Measurements from ENCODE around the gene COIL.

The COIL gene

DNA sequence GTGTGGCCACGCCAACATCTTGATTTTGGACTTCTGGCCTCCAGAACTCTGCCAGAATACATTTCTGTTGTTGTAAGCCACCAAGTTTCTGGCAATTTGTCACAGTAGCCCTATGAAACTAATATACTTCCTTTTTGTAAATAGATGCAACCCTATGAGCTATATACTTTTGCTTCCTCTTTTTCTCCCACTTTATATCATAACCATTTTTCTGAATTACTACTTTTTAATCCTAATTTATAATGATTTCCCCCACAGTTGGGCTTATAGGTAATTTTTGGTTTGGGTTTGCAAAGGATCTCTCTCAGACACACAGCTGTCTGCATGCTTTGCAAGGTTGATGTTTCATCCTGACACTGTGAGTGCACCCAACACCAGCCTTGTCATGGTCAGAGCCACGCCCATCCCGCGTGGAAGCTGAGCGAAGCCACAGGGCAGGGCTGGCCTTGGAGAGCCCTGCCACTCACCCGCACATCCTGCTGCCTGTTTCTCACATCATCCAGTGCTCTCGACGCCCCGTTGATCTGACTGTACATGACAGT lies 52.8 kb downstream of the COIL start:
- DNase-seq (ENCODE audit: low read depth in 2 of 2) = no peak

DNA sequence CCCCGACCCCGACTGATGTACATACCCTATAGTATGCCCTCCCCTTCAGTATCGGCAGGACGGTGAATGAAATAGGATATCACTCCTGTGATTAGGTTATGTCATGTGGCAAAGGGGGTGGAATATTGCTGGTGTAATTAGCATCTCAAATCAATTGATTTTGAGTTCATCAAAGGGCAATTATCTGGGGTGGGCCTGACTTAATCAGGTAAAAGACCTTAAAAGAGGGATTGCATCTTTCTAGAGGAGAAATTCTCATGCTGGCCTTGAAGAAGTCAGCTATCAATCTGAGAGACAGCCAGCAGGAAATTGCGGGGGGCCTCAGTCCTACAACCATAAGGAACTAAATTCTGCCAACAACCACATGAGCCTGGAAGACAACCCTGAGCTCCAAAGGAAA lies 57.3 kb downstream of the COIL start:
- DNase-seq (ENCODE audit: low read depth in 2 of 2) = no peak

DNA sequence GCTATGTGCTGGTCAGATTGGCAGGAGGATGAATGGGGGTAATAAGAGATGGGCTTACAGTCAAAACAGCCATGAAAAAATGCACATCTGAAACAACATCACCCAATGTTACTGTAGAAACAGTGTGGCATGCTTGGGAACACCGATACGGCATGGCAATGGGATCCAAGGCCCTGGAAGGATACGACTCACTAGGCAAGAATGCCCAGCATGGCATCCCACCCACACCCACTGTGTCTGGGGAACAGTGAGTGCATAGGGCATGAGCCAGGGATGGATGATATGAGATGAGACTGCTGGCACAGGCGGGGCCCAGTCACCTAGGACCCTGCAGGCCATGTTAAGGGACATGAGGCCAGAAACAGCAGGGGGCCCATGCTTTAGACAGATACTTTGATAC lies 58.5 kb downstream of the COIL start:
- no peak for DNase-seq (ENCODE audit: low read depth in 2 of 2)

DNA sequence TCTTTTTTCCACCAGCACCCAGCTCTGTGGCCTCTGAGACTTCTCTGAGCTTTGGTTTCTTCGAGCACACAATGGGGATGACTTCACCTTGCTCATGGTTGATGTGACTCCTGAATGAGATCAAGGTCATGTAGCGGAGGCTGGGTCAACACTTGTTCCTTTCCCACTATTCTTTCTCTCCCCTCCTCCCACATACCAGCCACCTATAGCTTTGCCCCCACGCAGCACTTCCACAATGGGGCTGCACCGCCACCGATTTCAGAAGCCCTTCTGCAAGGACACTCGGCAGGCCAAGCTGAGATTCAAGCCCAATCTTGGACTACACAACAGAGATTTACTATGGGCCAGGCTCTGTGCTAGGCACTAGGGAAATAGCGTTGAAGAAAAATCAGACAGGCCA lies 61.4 kb downstream of the COIL start:
- DNase-seq (ENCODE audit: low read depth in 2 of 2) = no peak

DNA sequence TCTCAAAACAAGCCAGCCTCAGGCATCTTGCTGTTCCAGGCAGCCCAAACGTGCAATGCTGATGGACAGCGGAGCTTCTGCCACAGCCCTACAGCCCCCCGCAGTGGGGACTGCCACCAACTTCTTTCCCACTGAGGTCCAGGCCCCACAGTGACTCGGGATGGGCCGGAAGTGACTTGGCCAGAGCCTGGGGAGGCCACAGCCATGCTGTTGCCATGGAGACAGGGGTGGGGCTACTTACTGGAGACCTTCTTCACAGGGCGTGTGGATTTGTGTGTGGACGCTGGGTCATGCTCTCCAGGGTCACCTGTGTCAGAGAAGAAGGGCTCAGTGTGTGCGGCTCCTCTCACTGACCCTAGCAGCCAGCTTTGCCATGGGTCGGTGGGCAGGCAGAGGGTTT lies 62.0 kb downstream of the COIL start:
- no peak for DNase-seq (ENCODE audit: low read depth in 2 of 2)

DNA sequence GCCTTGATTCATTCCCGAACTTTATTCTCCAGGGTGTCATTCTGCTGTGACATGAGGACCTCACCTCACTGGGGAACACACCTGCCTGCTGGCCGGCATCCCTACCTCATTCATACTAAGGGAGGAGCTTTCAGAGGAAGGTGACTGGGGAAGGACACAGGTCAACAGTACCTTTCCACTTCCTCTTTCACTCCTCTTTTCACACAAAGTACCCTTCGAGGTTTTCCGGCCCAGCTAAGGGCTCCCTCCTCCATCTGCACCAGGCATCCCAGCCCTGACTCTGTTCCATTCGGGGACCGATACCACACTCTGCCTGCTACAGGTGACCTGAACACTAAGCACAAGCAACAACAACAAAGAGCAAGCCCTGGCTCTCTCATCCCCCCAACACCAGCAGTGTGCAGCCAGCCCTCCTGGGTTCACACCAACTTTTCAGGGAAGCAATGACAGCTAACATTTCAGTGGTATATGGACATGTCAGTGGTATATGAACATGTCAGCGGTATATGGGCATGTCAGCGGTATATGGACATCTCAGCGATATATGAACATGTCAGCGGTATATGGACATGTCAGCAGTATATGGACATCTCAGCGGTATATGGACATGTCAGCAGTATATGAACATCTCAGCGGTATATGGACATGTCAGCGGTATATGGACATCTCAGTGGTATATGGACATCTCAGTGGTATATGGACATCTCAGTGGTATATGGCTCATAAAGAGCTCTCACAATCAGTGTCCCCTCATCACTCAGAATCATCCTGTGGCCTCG lies 63.0 kb downstream of the COIL start:
- DNase-seq (ENCODE audit: low read depth in 2 of 2) = no peak

DNA sequence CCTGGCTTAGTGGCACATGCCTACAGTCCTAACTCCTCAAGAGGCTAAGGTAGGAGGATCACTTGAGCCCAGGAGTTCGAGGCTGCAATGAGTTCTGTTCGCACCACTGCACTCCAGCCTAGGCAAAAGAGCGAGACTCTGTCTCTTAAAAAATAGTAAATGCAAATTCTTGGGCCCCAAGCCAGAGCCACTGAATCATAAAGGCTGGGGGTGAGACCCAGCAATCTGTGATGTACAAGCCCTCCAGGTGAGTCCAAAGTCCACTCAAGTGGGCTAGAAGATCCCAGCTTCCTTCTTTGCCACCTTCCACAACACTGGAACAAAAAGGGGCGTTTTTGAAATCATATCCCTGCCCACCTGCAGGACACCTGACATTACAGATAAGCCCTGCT lies 63.9 kb downstream of the COIL start:
- no peak for DNase-seq (ENCODE audit: low read depth in 2 of 2)

DNA sequence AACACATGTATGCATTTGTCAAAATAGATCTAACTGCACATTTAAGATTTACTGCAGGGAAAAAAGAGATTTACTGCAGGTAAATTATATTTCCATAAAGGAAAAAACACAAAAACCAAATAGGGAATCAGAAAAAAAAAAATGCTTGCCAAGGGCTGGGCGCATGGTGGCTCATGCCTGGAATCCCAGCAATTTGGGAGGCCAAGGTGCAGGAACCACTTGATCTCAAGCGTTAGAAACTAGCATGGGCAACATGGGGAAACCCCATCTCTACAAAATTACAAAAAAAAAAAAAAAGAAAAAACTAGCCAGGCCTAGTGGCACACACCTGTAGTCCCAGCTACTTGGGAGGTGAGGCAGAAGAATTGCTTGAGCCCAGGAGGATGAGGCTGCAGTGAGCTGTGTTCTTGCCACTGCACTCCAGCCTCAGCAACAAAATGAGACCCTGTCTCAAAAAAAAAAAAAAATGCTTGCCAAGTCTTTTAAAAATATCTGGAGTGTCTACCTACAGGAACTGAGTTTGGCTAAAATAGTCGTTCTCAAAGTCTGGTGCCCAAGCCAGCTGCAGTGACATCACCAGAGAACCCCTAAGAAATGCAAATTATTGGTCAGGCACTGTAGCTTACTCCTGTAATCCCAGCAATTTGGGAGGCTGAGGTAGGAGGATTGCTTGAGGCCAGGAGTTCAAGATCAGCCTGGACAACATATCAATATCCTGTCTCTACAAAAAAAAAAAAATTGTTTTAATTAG lies 64.5 kb downstream of the COIL start:
- DNase-seq (ENCODE audit: low read depth in 2 of 2) = no peak

DNA sequence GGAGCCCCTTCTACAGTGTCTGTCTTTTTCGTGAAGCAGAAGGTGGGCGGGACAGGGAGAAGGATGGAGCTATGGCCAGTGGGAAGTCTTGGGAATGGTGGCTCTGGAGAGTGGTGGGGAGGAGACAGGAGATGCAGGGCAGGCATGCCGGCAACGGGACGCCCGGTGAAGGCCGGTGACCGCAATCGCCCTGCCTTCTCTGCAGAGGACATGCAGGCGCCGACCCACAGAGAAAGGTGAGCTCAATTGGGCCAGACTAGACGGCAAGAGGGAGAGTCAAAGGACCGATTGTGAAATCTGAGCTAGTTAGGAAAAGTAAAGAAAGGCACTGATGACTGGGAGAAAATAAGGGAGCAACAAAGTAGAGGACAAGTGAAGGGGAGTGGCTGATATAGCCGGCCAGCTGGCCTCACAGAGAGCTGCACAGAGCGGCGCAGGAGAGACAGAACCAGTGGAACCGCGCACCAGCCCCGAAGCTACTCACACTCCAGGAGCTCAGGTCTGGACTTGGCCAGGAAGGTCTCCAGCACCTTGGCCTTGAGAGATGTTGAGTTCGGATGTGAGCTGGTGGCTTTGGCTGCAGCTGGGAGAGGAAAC lies 65.9 kb downstream of the COIL start:
- no peak for DNase-seq (ENCODE audit: low read depth in 2 of 2)

DNA sequence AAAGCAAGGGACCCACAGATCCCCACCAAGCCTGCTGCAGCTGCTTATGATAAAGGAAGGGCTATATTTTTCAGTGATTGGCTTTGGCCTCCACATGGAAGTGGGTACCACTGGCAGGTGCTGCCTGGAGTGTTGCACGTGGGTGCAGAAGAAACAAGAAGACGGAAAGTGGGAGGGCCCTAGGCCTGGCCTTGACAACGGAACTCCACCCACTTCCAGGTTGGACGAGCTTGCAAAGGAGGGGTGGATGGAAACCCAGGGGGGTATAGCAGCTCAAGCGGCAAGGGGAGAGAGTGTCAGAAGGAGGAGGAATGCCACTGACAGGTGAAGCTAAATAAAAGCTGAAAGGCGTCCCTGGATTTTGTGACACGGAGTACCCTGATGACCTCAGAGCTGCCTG lies 67.3 kb downstream of the COIL start:
- DNase-seq (ENCODE audit: low read depth in 2 of 2) = no peak

DNA sequence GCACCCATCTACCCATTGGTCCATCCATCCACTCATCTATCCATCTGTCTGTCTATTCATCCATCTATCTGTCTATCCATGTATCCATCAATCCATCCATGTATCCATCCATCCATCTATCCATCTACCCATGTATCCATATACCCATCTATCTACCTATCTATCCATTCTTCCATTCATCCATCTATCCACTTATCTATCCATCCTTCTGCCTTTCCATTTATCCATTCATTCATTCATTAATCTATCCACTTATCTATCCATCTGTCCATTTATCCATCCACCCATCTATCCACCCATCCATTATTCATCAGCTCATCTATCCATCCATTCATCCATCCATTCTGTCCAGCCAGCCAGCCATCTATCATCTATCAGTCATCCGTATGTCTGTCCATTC lies 68.5 kb downstream of the COIL start:
- no peak for DNase-seq (ENCODE audit: low read depth in 2 of 2)

DNA sequence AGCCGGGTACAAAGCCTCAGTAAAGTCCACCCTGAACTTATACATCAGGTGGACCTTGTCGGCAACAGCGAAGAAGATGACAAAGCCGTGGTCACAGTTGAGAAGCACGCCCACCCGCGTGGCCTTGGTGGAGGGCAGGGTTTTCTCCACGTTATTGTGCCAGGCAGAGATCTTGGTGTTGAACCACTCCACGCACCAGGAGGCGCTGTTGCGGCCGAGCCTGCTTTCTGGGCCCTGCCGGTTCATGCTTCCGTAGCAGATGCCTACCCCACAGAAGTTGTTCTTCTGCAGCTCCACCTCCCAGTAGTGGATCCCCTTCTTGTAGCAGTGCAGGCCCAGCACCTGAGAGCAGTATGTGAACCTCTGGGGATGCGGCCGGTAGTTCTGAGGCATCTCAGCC lies 69.1 kb downstream of the COIL start:
- DNase-seq (ENCODE audit: low read depth in 2 of 2) = peak in 1 of 2 experiments; percentile 45

DNA sequence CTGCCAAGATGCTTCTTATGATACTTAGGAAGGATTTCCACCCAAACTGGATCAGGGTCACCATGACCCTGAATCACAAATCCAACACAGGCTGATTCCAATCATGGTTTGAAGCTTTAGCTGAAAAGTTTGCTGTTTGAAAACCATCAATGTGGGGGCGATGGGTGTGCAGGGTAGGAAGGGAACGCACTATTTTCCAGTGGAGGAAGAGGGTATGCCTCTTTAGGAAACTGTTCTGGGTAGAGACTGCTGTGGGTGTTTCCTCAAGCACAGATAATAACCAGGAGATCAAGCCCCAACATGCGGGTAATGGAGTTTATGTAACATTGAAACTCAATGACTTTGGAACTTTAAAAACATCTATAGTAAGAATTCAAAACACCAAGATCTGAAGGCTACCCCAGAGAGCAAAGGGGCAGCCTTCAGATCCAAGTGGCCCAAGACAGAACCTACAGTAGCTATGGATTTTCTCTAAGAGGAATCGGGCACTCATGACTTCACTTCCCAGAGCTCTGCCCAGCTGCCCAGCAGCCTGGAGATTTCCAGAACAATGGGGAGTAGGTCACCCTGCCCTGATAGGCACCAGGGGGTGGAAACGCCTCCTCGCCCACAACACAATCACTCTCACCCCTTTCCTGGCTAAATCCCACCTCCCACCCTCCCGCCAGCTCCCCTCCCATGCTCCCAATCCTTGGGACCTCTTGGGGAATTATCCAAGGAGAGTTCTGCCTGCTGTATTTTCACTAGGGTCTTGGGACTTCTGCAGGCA lies 69.8 kb downstream of the COIL start:
- no peak for DNase-seq (ENCODE audit: low read depth in 2 of 2)

DNA sequence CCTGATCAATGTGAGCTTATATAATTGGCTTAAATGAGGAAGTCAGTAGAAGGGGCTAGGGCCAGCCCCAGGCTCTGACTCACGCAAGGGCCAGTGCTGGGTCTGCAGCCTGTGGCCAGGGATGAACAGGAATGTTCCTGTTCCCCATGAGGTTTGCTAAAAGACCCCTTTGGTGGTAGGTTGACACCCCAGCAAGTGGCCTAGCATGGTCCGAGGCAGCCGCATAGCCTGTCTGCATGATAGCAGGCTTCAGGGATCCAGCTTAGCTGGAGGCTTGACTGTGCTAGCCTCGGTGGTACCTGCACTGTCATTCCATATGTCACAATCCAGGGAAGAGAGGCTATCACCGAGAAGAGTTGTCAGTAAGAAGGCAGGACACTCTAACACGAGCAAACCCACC lies 70.5 kb downstream of the COIL start:
- no peak for DNase-seq (ENCODE audit: low read depth in 2 of 2)
